GM21423 (cell line): Measurements from ENCODE around the gene OR2H1.

ENCODE experiments used
- ATAC-seq: cut with Tn5 transposase; IDR thresholded peaks from one replicate; pipeline ENCODE4 v1.9.1; 2021; ENCODE audit warnings: mild to moderate bottlenecking, moderate library complexity; ENCODE audit not compliant: unreplicated experiment

OR2H1 gene

DNA sequence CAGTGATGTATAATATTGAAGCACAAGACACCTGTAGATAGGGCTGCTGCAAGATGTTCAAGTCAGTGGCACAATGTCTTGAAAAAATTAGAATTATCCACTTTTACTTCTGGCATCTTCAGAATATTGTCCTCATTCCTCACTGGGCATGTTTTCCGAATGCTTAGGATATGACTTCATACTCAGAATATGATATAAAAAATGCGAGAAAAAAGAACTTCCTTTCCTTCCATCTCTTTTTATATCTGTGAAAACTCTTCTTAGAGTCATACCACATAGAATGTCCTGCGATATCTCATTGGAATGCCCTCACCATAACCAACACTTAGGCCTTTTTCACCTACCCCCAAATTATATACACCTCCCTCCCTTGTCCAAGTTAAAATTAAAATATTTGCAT, 26.2 kb downstream of the OR2H1 start:
- no peak for ATAC-seq

DNA sequence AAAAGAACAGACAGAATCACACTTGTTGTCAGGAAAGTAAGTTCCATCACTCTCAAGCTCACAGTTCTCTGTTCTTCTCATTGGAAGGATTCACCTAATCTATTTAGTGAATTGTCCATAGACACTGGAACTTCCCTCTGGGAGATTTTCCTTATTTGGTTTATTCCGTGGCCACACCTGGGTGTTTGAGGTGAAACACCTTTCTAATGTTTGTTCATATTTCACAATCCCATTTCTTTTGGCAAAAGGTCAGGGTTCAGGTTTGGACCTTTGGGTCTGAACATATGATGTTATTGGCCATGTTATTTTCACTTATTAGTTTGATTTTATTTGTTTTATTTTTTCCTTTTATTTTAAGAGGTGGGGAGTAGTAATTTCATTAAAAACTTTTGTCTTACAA, 26.8 kb downstream of the OR2H1 start:
- no peak for ATAC-seq

DNA sequence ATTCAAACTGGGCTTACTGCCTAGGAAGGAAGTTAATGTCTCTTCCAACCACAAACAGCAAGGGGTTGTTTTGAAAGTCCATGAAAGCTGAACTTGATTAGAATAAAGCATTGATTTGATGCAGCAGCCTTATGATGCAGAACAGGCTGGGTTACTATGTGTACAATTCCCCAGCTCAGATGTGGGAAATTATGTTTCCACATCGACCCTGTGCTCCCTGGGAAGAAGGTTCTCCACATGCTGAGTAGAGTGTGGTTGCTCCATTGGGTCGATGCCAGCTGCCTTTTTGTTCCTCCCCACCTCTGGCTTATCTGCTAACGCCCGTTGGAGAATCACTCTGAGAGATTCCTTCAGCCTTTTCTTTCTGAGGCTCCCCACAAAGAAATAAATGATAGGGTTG, 29.6 kb downstream of the OR2H1 start:
- no peak for ATAC-seq

DNA sequence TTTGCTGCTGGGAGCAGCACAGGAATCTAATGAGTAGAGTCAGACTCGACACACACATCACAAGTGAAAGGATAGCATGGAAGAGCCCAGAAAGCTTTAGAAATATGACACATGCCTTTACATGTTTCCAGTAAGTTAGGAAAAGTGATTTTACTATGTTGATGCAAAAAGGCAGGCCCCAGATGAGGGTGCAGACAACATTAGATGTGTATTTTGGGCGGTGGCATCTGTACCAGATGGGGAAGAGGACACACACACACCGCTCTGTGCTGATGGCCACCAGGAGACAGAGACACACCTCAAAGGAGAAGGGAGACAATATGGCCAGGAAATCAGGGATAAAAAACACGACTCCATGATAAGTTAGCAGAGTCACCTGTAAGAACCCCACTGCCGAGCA, 30.2 kb downstream of the OR2H1 start:
- ATAC-seq: no peak

DNA sequence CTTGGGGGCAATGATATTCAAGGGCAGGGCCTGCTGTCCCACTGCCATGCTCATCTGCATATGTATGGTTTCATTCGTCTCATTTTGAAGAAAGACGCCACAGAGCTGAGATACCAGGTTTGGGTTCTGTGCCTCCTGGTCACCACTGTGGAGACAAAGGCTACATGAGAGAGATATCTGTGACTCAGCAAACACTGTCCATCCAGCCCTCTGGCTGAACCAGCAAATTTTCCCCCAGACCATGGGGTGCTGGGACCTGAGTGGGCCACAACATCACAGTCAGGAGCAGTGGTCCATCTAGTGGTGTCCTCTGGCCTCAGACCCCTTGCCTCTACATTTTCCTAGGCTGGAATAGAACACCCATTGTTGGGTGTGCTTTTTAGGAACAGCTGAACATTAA, 30.7 kb downstream of the OR2H1 start, which contains the start of gene MAS1L:
Gene MAS1L (minus strand): TSS at position 297 of the 400 bp plus-strand sequence. CDS start 54 bp downstream, at position 243.
- ATAC-seq: no peak

DNA sequence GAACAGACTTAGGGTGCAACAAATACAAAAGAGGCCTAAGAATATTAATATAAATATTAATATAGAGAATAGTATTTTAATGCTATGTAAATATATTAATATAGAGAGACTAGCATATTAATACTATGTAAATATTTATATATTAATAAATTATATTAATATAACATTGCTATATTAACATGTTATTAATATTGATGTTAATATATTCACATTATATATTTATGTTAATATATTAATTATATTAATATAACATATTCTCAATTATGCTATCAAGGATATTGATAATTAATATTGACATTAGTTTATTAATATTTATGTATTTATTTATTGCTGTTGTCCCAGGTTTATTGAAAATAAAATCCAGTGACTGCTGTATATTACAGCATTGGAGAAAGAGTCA, 31.9 kb downstream of the OR2H1 start:
- no peak for ATAC-seq

DNA sequence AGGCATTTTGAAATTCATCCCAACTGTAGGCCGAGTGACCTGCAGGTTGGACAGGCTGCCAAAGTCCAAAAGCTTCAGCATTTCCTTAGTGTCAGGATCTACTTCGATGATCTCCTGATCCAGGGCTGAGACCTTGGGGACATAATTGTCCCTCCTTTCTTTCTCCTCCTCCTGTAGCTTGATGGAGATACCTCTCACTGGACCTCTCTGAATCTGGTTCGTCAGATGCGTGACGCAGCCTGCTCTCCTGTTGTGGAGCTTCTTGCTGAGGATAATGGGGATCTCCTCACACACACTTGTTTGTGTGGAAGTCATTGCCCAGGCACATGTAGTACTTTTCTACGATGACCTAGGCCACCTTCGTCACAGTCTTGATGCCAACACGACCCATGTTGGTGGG, 32.3 kb downstream of the OR2H1 start:
- no peak for ATAC-seq

DNA sequence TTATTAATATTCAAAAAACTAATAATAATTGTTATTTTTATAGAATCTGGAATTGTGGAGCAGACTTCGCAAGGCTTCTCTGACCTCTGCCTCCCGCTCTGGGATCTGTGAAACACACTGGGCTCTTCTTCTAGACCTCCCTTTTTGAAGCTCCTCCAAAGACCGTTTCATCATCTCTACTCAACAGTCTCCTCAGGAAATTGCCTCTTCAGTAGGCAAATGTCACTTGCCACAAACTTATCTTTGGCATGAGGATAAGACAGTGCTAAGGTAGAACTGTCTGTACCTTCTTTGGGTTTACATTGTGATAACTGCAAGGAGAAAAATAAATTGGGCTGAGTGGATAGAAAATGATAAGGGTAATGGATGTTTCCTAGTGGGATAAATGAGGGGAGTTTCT, 33.1 kb downstream of the OR2H1 start:
- ATAC-seq: no peak

DNA sequence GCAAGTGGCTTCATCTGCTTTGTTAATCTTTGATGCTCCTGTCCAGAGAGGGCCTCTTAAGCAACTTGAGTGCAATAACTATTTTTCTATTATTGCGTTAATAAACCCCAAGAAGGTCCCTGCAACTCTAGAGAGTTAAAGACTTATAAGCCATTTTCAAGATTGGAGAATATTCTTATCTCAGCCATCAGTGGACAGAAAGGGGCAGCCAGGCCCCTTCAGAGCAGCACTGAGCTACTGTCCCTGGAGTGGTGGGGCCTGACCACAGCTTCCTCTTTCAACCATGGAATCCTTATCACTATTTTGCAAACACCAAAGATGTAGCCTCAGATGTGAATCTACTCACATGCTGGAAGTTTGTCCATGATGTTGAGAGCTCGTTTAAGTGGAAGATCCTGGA, 33.6 kb downstream of the OR2H1 start:
- no peak for ATAC-seq

DNA sequence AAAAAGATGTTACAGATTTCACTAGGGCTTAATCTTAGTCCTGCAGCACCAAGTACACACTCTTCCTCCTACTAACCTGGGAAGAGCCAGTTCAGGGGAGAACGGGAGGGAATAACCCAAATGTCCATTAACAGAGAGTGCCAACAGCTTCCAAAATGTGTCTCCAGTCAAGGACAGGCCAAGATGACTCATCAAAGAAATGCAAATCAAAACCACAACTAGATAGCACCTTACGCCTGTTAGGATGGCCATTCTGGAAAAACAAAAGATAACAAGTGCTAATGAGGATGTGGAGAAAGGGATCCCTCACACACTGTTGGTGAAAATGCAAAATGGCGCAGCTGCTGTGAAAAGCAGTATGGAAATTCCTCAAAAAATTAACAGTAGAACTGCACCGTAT, 34.6 kb downstream of the OR2H1 start:
- no peak for ATAC-seq

DNA sequence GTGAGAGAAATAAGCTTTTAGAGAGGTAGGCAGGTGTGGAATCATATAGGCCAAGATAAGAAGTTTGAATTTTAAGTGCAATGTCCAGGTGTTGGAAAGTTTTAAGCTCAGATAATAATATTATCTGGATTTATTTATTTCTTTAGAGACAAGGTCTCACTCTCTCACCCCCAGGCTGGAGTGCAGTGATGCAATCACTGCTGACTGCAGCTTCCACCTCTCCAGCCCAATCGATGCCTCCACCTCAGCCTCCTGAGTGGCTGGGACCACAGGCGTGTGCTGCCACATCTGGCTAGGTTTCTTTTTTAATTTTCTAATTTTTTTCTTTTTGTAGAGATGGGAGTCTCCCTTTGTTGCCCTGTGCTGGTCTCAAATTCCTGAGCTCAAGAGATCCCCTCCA, 36.3 kb downstream of the OR2H1 start:
- ATAC-seq: no peak

DNA sequence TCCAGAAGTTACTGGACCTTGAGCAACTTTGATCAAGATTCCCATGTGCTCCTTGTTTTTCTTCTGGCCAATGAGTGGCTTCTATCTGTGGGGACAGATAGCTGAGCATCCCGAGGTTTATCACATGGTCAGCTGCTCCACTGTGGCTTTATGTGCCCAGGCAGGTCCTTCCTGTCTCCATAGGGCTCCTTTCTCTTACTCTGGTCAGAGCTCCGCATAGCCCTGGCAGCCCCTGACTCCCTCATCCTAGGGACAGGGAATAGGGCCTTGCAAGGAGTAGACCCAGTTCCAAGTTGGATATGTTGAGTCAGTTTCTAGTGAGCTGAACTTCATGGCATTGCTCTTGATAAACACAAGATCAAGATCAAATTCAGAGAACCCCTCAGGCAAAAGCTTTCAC, 37.2 kb downstream of the OR2H1 start:
- ATAC-seq: no peak

DNA sequence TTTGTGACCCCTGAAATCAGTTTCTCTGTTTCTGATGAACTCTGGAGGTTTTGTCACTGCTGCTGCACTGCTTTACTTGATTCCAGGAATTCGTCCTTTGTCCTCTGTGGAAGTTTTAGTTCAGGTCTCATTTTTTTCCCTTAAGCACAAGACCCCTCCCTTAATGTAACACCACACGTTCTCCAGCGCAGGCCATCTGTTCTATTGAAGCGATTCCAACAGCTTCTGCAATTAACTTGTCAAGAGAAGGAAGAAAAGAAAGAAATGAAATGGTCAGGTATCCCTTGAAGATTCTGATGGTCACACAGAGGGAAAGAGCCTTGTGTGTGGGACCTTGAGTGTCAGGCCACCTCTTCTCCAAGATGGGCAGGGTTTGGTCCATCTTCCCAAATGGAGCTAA, 38.6 kb downstream of the OR2H1 start:
- no peak for ATAC-seq

DNA sequence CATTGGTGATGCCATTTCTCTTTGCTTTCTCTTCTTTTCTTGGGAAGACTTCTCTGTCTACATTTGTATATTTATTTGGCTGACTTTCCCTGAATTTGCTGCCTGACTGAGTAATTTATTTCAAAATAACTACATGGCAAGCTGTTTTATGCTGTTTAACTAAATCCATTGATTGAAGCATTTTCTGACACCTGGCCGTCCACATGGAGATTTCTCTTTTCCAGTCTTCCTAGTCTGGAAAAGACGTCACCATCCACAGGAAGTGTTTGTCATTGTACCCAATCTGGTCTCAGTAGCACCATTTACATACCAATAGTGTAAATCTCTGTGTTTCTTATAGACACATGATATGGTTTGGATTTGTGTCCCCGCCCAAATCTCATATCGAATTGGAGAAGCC, 40.0 kb downstream of the OR2H1 start:
- ATAC-seq: no peak

DNA sequence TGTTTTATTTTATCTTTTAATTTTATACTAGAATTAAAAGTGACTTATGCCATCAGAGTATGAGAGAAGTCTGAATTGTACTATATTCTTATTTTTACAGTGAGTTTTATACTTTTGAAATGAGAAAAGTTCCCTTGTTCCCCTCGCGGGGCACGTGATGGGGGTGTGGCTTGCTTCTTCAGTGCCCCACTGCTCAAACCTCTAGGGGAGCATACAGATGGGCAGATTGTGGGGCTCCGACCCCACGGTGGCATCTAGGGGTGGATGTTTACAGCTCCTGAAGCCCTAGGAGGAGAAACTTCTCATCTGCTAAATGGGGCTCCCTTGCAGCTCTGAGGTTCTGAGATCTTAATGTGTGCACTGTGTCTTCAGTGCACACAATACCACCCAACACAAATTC, 42.7 kb downstream of the OR2H1 start:
- ATAC-seq: no peak

DNA sequence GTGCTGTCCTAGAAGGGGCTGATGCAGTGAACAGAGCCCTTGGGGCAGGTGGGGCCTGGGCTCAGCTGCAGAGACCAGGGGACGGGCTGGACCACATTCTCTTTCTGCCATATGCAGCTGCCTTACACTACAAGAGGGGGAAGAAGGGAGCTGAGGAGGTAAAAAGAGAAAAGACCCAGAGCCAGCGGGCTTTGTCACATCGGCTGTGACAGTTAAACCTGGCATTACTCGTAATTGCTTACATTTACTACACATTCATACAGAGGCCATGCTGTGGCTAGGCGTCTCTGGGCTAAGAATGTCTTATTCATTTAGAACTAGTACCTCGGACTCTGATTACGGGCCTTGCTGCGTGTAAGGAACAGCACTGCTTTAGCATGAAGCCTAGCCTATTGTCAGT, 43.6 kb downstream of the OR2H1 start:
- ATAC-seq: no peak

DNA sequence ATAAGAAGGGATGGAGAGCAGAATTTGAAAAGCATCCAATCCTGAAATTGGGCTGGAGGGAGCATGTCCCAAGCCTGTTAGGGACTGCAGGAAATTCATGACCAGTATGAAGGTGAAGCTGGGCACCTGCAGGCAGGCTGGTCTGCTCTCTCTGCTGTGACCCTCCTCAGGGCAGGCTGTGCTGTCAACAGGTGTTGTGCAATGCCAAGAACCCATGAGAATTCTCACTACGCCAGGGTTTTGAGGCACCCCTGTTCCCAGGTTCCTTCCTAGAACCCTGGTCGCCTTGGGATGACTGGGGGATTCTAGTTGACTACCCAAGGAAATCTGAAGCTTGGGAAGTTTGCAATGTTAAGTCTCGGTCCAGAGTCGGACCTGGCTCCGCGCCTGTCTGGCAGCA, 44.2 kb downstream of the OR2H1 start:
- no peak for ATAC-seq

DNA sequence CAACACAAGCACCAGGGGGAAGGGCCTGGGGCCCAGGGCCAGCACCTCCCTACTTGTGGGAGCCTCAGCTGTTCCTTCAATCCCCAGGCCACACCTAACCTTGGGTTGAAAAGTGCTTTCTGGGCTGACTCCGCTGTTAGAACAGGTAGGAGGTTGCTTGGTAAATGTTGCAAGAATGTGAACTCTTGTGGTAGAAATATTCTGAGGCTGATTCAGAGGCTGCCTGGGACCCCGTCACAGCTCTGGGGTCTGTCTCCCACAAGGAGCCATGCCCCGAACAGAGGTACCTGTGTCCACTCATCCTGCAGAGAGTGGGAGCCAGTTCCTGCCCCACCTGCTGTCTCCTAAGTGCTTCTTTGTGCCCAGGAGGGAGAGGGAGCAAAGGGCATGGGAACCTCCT, 45.2 kb downstream of the OR2H1 start:
- ATAC-seq: no peak

DNA sequence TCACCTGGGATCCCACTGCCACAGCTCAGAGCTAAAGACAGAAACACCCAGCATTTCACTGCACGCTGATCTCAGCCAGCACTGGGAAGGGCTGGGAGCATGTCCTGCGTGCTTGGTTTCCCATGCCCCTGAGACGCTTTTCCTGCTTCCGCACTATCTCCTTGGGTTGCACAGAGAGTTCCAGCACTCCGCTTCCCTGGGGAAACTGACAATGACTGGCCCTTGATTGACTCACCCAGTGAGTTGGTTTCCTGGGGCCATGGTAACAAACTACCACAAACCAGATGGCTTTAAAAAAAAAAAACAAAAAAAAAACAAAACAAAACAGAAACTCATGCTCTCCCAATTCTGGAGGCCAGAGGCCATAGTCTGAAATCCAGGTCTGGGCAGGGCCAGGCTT, 45.6 kb downstream of the OR2H1 start:
- no peak for ATAC-seq

DNA sequence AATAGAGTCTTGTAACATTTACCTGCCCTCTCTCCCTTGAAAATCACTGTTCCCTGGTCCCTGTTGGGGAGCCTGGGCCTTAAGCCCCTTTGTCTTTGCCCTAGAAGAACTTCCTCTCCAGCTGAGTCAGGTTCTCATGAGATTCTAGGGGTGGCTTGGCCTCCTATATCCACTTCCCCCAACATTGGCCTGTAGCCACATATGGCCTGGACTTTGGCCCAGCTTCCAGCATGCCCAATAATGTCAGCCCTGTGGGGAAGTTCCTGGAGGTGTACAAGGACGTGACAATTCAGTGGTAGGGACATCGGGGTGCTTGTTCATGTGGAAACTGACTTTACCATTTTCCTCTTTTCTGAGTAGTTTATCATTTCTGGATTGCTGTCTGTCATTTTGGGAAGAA, 48.0 kb downstream of the OR2H1 start:
- ATAC-seq: no peak

DNA sequence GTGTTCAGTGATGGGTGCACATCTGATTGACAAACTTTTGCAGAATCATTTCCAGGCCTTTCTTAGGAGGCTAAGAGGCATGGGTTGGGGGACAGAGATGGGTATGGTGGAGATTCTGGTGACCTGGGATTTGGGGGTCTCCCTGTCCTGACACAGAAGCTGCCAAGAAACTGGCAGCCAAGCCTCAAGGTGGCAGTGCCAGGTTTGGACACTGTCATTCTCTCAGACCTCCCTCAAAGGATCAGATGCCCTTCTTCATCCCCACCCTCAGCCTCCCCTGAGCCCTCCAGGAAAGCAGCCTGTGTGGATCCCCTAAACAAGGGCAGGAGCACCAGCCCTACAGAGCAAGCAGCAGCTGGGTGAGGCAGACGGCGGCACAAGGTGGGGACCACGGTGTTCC, 48.9 kb downstream of the OR2H1 start:
- ATAC-seq: no peak

DNA sequence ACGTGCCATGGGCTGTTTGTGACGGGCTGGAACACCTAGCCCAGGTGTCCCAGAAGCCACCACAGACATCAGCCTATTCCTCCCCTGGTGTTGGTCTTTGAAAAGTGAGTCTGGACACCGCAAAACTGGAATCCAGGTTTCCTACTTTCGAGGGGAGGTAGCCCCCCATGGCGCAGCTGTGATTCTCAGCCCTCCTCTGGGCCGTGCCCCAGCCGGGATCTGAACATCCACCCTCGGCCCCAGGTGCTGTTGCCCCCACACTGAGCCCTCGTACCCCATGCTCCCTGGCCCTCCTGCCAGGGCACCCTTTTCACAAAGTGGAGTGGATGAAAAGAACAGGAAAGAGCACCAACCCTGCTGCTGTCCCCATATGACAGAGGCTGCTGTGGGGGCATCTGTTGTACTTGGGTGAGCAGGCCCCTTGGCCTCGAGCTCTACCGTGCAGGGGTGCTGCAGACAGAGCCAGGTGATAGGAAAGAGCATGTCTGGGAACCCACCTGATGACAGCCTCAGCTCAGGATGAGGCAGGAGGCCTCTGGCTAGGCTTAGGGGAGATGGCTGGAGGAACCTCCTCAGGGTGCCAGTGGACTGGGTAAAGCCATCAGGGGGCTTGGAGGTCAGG, 49.6 kb downstream of the OR2H1 start:
- no peak for ATAC-seq

DNA sequence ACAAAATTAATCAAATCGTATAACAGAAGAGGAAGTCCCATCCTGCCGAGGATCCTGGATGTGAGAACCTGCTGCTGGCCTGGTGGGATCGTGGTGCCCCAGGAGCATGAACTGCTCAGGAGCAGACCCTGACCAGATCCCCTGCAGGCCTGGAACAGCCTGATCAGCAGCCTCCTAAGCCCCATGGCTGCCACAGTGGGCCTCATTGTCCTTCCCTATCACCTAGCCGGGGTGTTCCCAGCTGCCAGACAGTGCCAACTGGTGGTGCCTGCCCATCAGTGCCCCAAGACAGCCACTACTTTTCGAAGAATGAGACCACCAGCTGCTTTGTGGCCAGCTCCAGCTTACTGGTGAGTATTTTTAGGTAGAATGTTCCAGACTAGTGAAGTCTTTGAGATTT, 50.4 kb downstream of the OR2H1 start:
- no peak for ATAC-seq

DNA sequence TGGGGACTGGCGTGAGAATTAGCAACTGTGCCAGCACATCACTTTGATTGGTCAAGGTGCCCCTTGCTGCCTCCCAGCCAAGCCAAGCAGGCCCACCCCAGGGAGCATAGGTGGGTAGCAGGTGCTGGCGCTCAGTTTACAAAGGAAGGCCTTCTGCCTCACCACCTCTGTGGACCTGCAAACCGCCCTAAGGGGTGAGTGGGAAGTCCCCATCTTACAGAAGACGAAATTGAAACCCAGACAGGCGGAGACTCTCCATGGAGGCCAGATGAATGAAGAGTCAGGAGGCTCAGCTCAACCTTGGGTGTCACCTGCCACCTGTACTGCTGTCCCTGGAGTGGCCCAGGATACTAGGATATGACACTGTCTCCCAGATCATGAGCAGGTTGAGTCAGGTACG, 52.3 kb downstream of the OR2H1 start:
- ATAC-seq: peak; percentile 48
